Measurements from ENCODE around the gene INMT.

INMT gene

DNA sequence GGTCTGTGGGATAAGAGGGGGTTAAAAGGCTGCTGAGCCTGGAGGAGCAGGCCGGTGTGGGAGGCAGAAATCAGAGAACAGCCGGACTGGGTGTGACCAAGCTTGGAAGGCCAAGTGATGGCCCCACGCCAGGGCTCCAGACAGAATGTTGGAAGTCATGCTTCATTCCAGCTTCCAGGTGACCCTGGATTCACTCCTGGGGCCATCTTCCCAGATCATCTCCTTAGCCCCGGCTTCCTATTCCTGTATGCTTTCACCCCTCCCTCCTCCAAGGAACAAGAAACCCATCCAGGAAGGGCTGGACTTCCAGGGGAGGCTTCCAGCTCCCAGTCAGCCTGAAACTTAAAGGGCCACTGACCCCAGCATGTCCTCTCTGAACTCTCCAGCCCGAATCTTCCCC, 1.0 kb downstream of the INMT start:
- H3K4me1 ChIP-seq (ENCODE audit: control insufficient read depth, insufficient read depth, low read length), result peaks cover 49% of the 10 kb centered on the region
- no peaks in the 10 kb centered on the region for H3K27me3 ChIP-seq (replicated peaks; ENCODE audit: control insufficient read depth, insufficient read depth, low read length)
- DNase-seq (ENCODE audit: low read depth), result peak; percentile 61
- peak overlapping the region; percentile 78 for H3K9ac ChIP-seq (ENCODE audit: low read length)
- H3K9me3 ChIP-seq (ENCODE audit: control insufficient read depth, low read length), result no peaks in the 10 kb centered on the region
- H3K4me3 ChIP-seq (ENCODE audit: low read length), result peak overlapping the region; percentile 70
- H3K36me3 ChIP-seq (ENCODE audit: control insufficient read depth, insufficient read depth, low read length, severe bottlenecking), result no peaks in the 10 kb centered on the region

- H3K4me3 ChIP-seq (ENCODE audit: low read length), result peak overlapping the region; percentile 70
- H3K9me3 ChIP-seq (ENCODE audit: control insufficient read depth, low read length), result no peaks in the 10 kb centered on the region
- DNase-seq (ENCODE audit: low read depth), result no peak
- no peak overlapping the region for H3K9ac ChIP-seq (ENCODE audit: low read length)
- H3K36me3 ChIP-seq (ENCODE audit: control insufficient read depth, insufficient read depth, low read length, severe bottlenecking), result no peaks in the 10 kb centered on the region
- peaks cover 49% of the 10 kb centered on the region for H3K4me1 ChIP-seq (ENCODE audit: control insufficient read depth, insufficient read depth, low read length)
- H3K27me3 ChIP-seq (replicated peaks; ENCODE audit: control insufficient read depth, insufficient read depth, low read length), result no peaks in the 10 kb centered on the region
These were observed 2.5 kb downstream of the INMT start for GRCh38 chr7:30754315-30754877.

DNA sequence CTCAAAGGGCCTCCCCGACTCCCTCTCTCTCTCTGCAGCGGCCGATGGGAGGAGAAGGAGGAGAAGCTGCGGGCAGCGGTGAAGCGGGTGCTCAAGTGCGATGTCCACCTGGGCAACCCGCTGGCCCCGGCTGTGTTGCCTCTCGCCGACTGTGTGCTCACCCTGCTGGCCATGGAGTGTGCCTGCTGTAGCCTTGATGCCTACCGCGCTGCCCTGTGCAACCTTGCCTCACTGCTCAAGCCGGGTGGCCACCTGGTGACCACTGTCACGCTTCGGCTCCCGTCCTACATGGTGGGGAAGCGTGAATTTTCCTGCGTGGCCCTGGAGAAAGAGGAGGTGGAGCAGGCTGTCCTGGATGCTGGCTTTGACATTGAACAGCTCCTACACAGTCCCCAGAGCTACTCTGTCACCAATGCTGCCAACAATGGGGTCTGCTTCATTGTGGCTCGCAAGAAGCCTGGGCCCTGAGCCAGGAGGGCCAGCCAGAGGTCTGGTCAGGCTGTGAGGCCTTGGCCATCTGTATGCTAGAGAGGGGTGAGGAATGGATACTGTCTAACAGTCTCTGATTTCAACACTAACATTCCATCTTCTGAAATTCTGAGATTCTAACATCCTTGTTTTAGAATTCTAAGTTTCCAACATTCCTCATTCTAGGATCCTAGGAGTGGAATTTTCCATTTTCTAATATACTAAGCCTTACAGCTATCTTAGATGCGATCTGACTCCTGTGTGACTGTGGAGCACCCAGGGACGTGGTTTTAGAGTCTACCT, 3.6 kb downstream of the INMT start:
- no peaks in the 10 kb centered on the region for H3K9me3 ChIP-seq (ENCODE audit: control insufficient read depth, low read length)
- peak; percentile 69 for DNase-seq (ENCODE audit: low read depth)
- no peaks in the 10 kb centered on the region for H3K36me3 ChIP-seq (ENCODE audit: control insufficient read depth, insufficient read depth, low read length, severe bottlenecking)

GRCh38 chr7:30757342-30757692, 5.4 kb downstream of the INMT start:
- Histone ChIP-seq H3K4me1 (ENCODE audit: control insufficient read depth, insufficient read depth, low read length) (peaks cover 37% of the 10 kb centered on the region), H3K27me3 (replicated peaks; ENCODE audit: control insufficient read depth, insufficient read depth, low read length) (no peaks in the 10 kb centered on the region), H3K4me3 (ENCODE audit: low read length) (no peak overlapping the region), H3K9me3 (ENCODE audit: control insufficient read depth, low read length) (no peaks in the 10 kb centered on the region), H3K36me3 (ENCODE audit: control insufficient read depth, insufficient read depth, low read length, severe bottlenecking) (no peaks in the 10 kb centered on the region), H3K9ac (ENCODE audit: low read length) (no peak overlapping the region)
- no peak for DNase-seq (ENCODE audit: low read depth)

More for the DNA sequence above, 3.6 kb downstream of the INMT start:
- Histone ChIP-seq H3K9ac (ENCODE audit: low read length) (peak overlapping the region; percentile 50), H3K4me1 (ENCODE audit: control insufficient read depth, insufficient read depth, low read length) (peaks cover 44% of the 10 kb centered on the region), H3K27me3 (replicated peaks; ENCODE audit: control insufficient read depth, insufficient read depth, low read length) (no peaks in the 10 kb centered on the region), H3K4me3 (ENCODE audit: low read length) (peak overlapping the region; percentile 47)

GRCh38 chr7:30760514-30761213, 8.7 kb downstream of the INMT start:
- Histone ChIP-seq H3K27me3 (replicated peaks; ENCODE audit: control insufficient read depth, insufficient read depth, low read length) (no peaks in the 10 kb centered on the region), H3K36me3 (ENCODE audit: control insufficient read depth, insufficient read depth, low read length, severe bottlenecking) (no peaks in the 10 kb centered on the region)
- DNase-seq (ENCODE audit: low read depth), result no peak

GRCh38 chr7:30761214-30762156, 9.6 kb downstream of the INMT start:
- no peak overlapping the region for H3K9ac ChIP-seq (ENCODE audit: low read length)
- H3K36me3 ChIP-seq (ENCODE audit: control insufficient read depth, insufficient read depth, low read length, severe bottlenecking), result no peaks in the 10 kb centered on the region
- peaks cover 43% of the 10 kb centered on the region for H3K4me1 ChIP-seq (ENCODE audit: control insufficient read depth, insufficient read depth, low read length)
- no peak for DNase-seq (ENCODE audit: low read depth)
- H3K27me3 ChIP-seq (replicated peaks; ENCODE audit: control insufficient read depth, insufficient read depth, low read length), result no peaks in the 10 kb centered on the region
- no peaks in the 10 kb centered on the region for H3K9me3 ChIP-seq (ENCODE audit: control insufficient read depth, low read length)
- no peak overlapping the region for H3K4me3 ChIP-seq (ENCODE audit: low read length)

More at GRCh38 chr7:30760514-30761213, 8.7 kb downstream of the INMT start:
- H3K4me3 ChIP-seq (ENCODE audit: low read length), result no peak overlapping the region
- H3K9ac ChIP-seq (ENCODE audit: low read length), result no peak overlapping the region
- H3K9me3 ChIP-seq (ENCODE audit: control insufficient read depth, low read length), result no peaks in the 10 kb centered on the region
- peaks cover 37% of the 10 kb centered on the region for H3K4me1 ChIP-seq (ENCODE audit: control insufficient read depth, insufficient read depth, low read length)

- no peaks in the 10 kb centered on the region for H3K9me3 ChIP-seq (ENCODE audit: control insufficient read depth, low read length)
- peak; percentile 89 for DNase-seq (ENCODE audit: low read depth)
These were observed 12.4 kb downstream of the INMT start for GRCh38 chr7:30764030-30764975.

GRCh38 chr7:30765408-30765807, 13.5 kb downstream of the INMT start:
- no peaks in the 10 kb centered on the region for H3K9me3 ChIP-seq (ENCODE audit: control insufficient read depth, low read length)
- DNase-seq (ENCODE audit: low read depth), result no peak
- no peak overlapping the region for H3K4me3 ChIP-seq (ENCODE audit: low read length)
- H3K27me3 ChIP-seq (replicated peaks; ENCODE audit: control insufficient read depth, insufficient read depth, low read length), result no peaks in the 10 kb centered on the region
- H3K36me3 ChIP-seq (ENCODE audit: control insufficient read depth, insufficient read depth, low read length, severe bottlenecking), result no peaks in the 10 kb centered on the region
- no peak overlapping the region for H3K9ac ChIP-seq (ENCODE audit: low read length)
- peaks cover 47% of the 10 kb centered on the region for H3K4me1 ChIP-seq (ENCODE audit: control insufficient read depth, insufficient read depth, low read length)

More at GRCh38 chr7:30764030-30764975, 12.4 kb downstream of the INMT start:
- H3K9ac ChIP-seq (ENCODE audit: low read length), result peak overlapping the region; percentile 61
- H3K4me1 ChIP-seq (ENCODE audit: control insufficient read depth, insufficient read depth, low read length), result peaks cover 47% of the 10 kb centered on the region
- H3K36me3 ChIP-seq (ENCODE audit: control insufficient read depth, insufficient read depth, low read length, severe bottlenecking), result no peaks in the 10 kb centered on the region
- no peaks in the 10 kb centered on the region for H3K27me3 ChIP-seq (replicated peaks; ENCODE audit: control insufficient read depth, insufficient read depth, low read length)
- H3K4me3 ChIP-seq (ENCODE audit: low read length), result no peak overlapping the region

DNA sequence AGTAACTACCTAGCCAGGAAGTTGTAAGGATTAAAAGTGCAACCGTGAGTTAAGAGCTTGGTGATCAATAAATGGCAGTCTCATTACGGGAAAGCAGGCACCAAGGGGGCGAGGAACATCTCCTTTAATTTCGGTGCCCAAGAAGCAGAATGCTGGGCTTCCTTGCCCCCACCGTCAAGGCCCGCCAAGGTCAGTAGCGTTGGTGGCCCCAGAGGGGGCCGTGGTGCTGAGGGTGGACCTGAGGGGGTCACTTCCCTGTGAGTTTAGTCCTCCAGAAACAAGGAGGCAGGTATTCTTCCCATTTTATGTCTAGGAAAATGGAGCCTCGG, 18.9 kb downstream of the INMT start:
- H3K4me3 ChIP-seq (ENCODE audit: low read length), result peak overlapping the region; percentile 90

GRCh38 chr7:30771174-30771879, 19.4 kb downstream of the INMT start, which contains the start of gene MINDY4:
MINDY4 (plus strand) TSS chr7:30771417; CDS start chr7:30771494, 77 bp downstream.
- Histone ChIP-seq H3K4me3 (ENCODE audit: low read length) (peak within 1 kb of the TSS; percentile 90), H3K4me1 (ENCODE audit: control insufficient read depth, insufficient read depth, low read length) (peaks cover 22% of the 10 kb centered on the region), H3K36me3 (ENCODE audit: control insufficient read depth, insufficient read depth, low read length, severe bottlenecking) (no peaks in the 10 kb centered on the region), H3K9ac (ENCODE audit: low read length) (peak within 1 kb of the TSS; percentile 93), H3K27me3 (replicated peaks; ENCODE audit: control insufficient read depth, insufficient read depth, low read length) (no peaks in the 10 kb centered on the region), H3K9me3 (ENCODE audit: control insufficient read depth, low read length) (no peaks in the 10 kb centered on the region)
- peak; percentile 86 for DNase-seq (ENCODE audit: low read depth)

More for the DNA sequence above, 18.9 kb downstream of the INMT start:
- H3K36me3 ChIP-seq (ENCODE audit: control insufficient read depth, insufficient read depth, low read length, severe bottlenecking), result no peaks in the 10 kb centered on the region
- peaks cover 26% of the 10 kb centered on the region for H3K4me1 ChIP-seq (ENCODE audit: control insufficient read depth, insufficient read depth, low read length)
- no peaks in the 10 kb centered on the region for H3K9me3 ChIP-seq (ENCODE audit: control insufficient read depth, low read length)
- H3K9ac ChIP-seq (ENCODE audit: low read length), result peak overlapping the region; percentile 93
- no peaks in the 10 kb centered on the region for H3K27me3 ChIP-seq (replicated peaks; ENCODE audit: control insufficient read depth, insufficient read depth, low read length)
- no peak for DNase-seq (ENCODE audit: low read depth)

Data from adipocyte (in vitro differentiated cells).